Measurements from ENCODE around the gene VTI1A. TPM values are rescaled to one million over a fixed set of nuclear protein-coding genes. Genes with fewer than 3 reads are reported as not detected.

The VTI1A gene
- total RNA-seq, 1 donor from 2014 or later: 32.6 TPM

DNA sequence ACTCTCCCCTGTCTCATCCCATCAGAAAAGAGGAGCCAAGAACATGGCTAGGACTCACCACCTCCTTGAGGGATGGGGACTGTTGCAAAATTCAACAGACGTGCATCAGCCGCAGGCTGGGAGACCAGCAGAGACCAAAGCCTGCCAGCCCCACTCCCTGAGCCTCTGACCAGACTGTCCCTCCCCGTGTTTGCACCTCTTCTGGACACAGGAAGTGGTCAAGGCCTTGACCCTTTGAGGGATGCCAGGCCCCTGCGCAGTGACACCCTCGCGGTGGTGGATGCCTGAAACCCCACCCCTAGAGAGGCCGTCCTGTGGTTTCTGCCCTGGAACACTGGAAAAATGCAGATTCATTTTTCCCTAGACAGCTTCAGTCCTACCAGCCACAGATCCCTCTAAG, 374.6 kb downstream of the VTI1A start:
- no peak for DNase-seq (ENCODE audit: extremely low spot score, unreplicated experiment)
- TF ChIP-seq, protein P1, sequence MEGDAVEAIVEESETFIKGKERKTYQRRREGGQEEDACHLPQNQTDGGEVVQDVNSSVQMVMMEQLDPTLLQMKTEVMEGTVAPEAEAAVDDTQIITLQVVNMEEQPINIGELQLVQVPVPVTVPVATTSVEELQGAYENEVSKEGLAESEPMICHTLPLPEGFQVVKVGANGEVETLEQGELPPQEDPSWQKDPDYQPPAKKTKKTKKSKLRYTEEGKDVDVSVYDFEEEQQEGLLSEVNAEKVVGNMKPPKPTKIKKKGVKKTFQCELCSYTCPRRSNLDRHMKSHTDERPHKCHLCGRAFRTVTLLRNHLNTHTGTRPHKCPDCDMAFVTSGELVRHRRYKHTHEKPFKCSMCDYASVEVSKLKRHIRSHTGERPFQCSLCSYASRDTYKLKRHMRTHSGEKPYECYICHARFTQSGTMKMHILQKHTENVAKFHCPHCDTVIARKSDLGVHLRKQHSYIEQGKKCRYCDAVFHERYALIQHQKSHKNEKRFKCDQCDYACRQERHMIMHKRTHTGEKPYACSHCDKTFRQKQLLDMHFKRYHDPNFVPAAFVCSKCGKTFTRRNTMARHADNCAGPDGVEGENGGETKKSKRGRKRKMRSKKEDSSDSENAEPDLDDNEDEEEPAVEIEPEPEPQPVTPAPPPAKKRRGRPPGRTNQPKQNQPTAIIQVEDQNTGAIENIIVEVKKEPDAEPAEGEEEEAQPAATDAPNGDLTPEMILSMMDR (conservative IDR thresholded peaks at IDR 0.05): no peak
- Mint-ChIP-seq H3K9me3 (no peaks in the 10 kb centered on the region), H3K27me3 (peaks cover 10% of the 10 kb centered on the region), H3K27ac (no peak overlapping the region), H3K4me3 (no peak overlapping the region), H3K36me3 (peaks cover 8% of the 10 kb centered on the region), H3K4me1 (ENCODE audit: unreplicated experiment) (peaks cover 27% of the 10 kb centered on the region)

DNA sequence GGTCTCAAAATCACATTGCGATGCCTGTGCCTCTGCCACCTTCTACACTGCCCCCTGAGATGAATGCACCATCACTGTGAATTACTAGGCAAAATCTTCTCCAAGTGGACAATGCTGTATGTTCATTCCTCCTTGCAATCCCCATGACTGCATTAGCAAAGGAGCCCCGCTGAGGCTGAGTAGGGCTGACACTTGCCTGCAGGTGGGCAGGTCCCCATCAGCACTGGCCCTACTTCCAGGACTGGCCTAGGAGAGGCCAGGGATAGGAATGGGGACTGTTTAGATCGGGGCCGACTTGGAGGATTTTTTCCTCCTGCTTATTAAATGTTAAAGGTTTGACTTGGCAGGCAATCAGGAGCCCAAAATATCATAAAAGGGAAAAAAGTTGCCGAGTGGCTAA, 376.0 kb downstream of the VTI1A start:
- TF ChIP-seq, protein P1 (conservative IDR thresholded peaks at IDR 0.05): no peak
- H3K9me3 Mint-ChIP-seq: no peaks in the 10 kb centered on the region
- no peak for DNase-seq (ENCODE audit: extremely low spot score, unreplicated experiment)
- peaks cover 20% of the 10 kb centered on the region for H3K4me1 Mint-ChIP-seq (ENCODE audit: unreplicated experiment)
- no peak overlapping the region for H3K27ac Mint-ChIP-seq
- no peak overlapping the region for H3K4me3 Mint-ChIP-seq
- peaks cover 8% of the 10 kb centered on the region for H3K36me3 Mint-ChIP-seq
- H3K27me3 Mint-ChIP-seq: peaks cover 4% of the 10 kb centered on the region

DNA sequence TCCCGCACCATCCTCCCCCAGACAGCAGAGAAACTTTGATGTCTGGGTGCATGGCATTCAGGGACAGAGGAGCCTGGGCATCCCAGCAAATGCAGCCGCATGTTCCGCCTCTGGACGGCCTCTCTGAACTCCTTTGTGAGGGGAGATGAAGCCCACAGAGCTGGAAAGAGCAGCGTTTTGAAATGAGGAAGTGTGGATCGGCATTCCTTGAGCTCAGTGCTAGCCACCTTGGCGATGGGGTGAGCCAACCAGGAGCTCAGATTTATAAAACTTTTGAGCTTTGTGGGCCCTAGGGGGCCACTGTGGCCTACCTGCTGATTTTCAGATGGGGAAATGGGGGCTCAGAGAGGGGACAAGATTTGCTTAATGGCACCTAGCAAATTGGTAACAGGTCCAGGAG, 376.6 kb downstream of the VTI1A start:
- TF ChIP-seq, protein P1 (conservative IDR thresholded peaks at IDR 0.05): no peak
- Mint-ChIP-seq H3K4me1 (ENCODE audit: unreplicated experiment) (peaks cover 17% of the 10 kb centered on the region), H3K27me3 (peaks cover 4% of the 10 kb centered on the region), H3K36me3 (peaks cover 8% of the 10 kb centered on the region), H3K4me3 (no peak overlapping the region), H3K27ac (no peak overlapping the region), H3K9me3 (no peaks in the 10 kb centered on the region)
- no peak for DNase-seq (ENCODE audit: extremely low spot score, unreplicated experiment)

DNA sequence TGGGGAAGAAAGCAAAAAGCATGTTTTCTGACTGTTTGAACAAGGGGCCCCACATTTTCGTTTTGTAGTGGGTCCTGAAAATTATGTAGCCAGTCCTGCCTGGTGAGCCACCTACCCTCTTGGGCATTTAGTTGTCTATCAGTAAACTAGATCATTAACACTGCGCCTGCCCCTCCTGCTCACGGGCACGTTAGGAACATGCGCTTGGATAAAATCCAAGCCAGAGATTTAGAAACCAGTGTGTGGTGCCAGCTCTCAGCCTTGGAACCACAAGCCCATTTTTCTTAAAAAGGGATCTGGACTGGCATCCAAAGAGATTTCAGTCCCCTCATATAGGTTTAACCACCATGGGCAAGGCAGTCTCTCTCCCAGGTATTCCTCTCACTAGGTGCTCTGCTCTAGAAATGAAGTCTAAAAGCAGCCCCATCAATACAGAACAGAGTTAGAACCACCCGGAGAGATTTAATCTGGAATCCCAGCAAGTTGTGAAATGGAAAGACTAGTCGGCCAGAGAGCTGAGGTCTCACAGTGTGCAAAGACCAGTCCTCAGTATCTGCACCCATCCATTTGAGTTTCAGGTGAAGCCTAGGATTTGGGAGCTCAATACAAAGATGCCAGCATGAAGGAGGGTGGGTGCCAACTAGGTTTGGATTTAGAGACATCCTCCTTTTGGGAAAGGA, 379.1 kb downstream of the VTI1A start:
- Mint-ChIP-seq H3K9me3 (no peaks in the 10 kb centered on the region), H3K27ac (no peak overlapping the region), H3K27me3 (peaks cover 4% of the 10 kb centered on the region), H3K4me3 (no peak overlapping the region), H3K4me1 (ENCODE audit: unreplicated experiment) (peaks cover 17% of the 10 kb centered on the region), H3K36me3 (peaks cover 8% of the 10 kb centered on the region)
- TF ChIP-seq, protein P1 (conservative IDR thresholded peaks at IDR 0.05): no peak
- DNase-seq (ENCODE audit: extremely low spot score, unreplicated experiment): no peak

DNA sequence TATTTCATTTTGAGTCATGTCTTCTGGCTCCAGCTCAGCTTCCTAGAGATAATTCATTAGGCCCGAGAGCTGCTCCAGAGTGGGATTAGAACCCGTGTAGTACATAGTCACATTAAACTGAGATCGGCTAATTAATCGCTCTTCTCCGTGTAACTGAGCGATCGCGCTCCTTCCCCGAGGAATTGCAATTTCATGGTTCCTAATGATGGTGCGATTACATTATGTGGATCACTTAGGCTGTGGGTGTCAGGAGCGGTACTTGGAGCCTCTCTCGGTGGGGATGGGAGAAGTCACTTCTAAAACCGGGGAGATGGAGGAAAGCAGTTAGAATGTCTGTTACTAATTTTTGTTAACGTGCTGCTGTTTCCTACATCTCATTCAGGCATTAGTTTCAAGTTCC, 380.1 kb downstream of the VTI1A start:
- Mint-ChIP-seq H3K27me3 (peaks cover 7% of the 10 kb centered on the region), H3K9me3 (no peaks in the 10 kb centered on the region), H3K4me3 (no peak overlapping the region), H3K4me1 (ENCODE audit: unreplicated experiment) (peaks cover 20% of the 10 kb centered on the region), H3K36me3 (peaks cover 8% of the 10 kb centered on the region), H3K27ac (no peak overlapping the region)
- DNase-seq (ENCODE audit: extremely low spot score, unreplicated experiment): no peak
- TF ChIP-seq, protein P1 (conservative IDR thresholded peaks at IDR 0.05): no peak
